SK-N-MC (cell line): ENCODE measurements around the gene HLA-DQA1.

Source experiments
- EZH2 ChIP-seq: fragments of 200-600 bp; sonication (generic); IDR thresholded peaks from one replicate; pipeline ENCODE4 v1.6.1; 2017; ENCODE audit warnings: antibody characterized with exemption
- FOXP2 ChIP-seq: optimal IDR thresholded peaks from 2 replicates; pipeline ENCODE3; 2011; ENCODE audit warnings: mild to moderate bottlenecking, moderate library complexity; ENCODE audit not compliant: insufficient read depth; ENCODE audit errors: extremely low read length, control extremely low read depth
- POLR2AphosphoS5 ChIP-seq: IDR thresholded peaks from 2 replicates; pipeline ENCODE4 v1.6.1; 2012; ENCODE audit warnings: mild to moderate bottlenecking, low read depth, low read length, borderline replicate concordance

GRCh38 chr6:32608362-32608761 lies 28.8 kb upstream of the HLA-DQA1 start:
- no peak for TF ChIP-seq EZH2
- no peak for TF ChIP-seq POLR2AphosphoS5
- TF ChIP-seq FOXP2 = no peak
